ENCODE measurements around the gene NTSR2.
"Not testable (repeated sequence)": the region's sequence is repeated elsewhere in the genome, so short reads cannot be mapped to it uniquely, and the experiment has no call there.

Gene NTSR2

DNA sequence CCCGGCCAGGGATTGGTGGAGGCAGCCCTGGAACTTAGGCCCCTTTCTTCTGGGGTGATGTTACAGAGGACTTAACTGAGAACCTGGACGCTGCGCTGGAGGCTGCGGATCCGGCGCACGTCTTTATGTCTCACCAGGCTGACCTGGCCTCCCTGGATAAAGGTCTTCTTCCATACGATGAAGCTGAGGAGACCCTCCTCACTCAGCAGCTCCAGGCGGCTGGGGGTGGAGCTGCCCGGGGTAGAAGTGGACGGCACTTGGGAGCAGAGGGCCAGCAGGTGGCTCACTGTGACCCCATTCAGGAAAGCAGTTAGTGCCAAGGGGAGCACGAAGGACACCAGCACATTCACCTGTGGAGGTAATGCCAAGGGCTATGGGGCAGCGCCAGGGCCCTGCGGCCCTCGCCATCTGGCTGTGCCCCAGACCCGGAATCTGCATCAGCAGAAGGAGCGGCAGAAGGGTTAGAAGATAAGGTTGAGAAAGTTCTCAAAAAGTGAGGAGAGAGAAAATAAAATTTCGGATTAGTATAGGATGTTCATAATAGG lies 8.0 kb downstream of the NTSR2 start:
- no peak overlapping the region for H3K4me3 ChIP-seq (ENCODE audit: low read length)
- TF ChIP-seq ZNF274 (IDR thresholded peaks at IDR 0.05; ENCODE audit: low read depth, low read length) = no peak

GRCh38 chr2:11660396-11660795 lies 9.6 kb downstream of the NTSR2 start:
- not testable (repeated sequence) for H3K4me3 ChIP-seq (ENCODE audit: low read length)

DNA sequence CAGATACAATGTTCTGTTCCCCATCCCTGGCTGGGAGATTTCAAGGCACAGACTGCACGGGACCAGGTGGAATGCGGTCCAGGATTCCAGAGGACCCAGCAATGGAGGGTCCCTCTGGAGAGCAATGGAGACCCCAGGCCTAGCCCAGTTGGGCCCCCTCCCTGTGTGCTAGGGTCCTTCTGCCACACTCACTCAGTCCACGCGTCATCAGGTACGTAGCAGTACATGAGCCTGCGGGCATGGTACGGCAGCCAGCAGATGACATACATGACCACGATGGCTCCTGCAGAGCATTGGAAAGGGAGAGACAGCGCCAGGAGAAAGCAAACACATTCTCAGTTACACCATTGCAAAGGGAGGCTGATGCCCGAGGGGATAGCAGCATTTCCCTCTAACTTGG lies 10.1 kb downstream of the NTSR2 start:
- no peak for TF ChIP-seq ZNF274 (IDR thresholded peaks at IDR 0.05; ENCODE audit: low read depth, low read length)

GRCh38 chr2:11659115-11659475 lies 10.9 kb downstream of the NTSR2 start:
- no peak for TF ChIP-seq ZNF274 (IDR thresholded peaks at IDR 0.05; ENCODE audit: low read depth, low read length)
- no peak overlapping the region for H3K4me3 ChIP-seq (ENCODE audit: low read length)

More for the DNA sequence above, 10.1 kb downstream of the NTSR2 start:
- no peak overlapping the region for H3K4me3 ChIP-seq (ENCODE audit: low read length)

DNA sequence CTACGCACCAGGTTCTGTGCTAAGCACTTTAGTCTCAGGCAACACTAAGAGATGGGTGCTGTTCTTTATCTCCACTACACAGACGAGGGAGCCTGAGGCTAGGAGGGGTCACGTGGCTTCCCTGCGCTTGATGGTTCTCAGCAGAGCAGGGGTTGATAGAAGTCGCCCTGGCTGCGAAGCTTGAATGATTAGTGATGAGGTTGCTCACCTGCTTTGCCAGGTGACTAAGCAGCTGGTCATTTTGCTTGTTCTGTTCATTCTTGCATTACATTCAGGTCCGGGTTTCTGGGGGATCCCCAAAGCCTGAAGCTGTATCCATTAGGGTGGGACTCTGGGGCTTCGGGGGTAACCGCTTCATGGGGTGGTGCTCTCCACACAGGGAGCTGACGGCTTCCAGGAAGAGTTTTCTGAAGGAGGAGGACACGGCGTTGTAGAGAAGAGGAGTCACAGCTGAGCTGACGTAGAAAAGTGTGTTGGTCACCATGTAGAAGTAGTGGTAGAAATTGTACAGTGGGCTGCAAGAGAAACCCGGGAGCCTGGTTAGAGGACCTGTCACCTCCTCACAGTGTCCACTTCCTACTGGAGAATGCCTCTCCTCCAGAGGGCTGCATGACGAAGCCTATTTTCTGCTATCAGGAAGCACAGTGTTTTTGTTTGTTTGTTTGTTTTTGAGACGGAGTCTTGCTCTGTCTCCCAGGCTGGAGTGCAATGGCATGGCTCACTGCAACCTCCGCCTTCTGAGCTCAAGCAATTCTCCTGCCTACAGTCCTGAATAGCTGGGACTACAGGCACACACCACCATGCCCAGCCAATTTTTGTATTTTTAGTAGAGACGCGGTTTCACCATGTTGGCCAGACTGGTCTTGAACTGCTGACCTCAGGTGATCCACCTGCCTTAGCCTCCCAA lies 11.5 kb downstream of the NTSR2 start:
- TF ChIP-seq ZNF274 (IDR thresholded peaks at IDR 0.05; ENCODE audit: low read depth, low read length) = no peak

DNA sequence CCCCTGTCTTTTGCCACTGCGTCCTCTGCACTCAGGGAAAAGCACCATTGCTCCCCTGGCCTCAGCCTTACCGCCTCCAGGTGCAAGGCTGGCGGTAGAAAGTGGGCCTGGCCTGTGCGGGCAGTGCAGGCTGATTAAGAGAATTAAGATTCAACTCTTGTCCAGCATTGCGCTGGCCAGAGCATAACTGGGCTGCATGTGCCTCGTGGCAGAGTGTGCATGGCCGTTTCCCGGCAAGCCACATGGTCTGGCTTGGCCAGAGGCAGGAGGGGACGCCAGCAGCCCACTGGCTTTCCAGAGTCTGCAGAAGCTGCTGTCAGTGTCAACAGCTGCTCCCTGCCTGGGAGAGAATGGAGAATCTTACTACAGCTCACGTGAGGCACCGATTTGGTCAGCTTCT lies 12.3 kb downstream of the NTSR2 start:
- no peak for TF ChIP-seq ZNF274 (IDR thresholded peaks at IDR 0.05; ENCODE audit: low read depth, low read length)
- H3K4me3 ChIP-seq (ENCODE audit: low read length) = no peak overlapping the region

More for the DNA sequence above, 11.5 kb downstream of the NTSR2 start:
- no peak overlapping the region for H3K4me3 ChIP-seq (ENCODE audit: low read length)

DNA sequence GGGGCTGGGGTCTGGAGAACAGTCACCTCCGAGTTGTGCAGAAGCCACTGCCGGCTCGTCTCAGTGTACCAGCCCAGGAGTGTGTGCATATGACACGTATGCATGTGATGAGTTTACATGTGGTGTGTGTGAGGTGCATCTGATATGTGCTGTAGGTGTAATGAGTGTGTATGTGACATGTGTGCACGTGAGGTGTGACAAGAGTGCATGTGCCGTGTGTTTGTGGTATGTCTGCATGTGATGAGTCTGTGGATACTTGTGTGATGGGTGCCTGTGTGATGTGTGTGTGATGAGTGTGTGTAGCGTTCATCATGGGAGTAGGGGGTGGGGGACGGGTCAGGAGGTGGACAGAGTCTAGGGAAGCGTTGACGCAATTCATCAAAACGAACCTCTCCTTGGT lies 12.8 kb downstream of the NTSR2 start:
- TF ChIP-seq ZNF274 (IDR thresholded peaks at IDR 0.05; ENCODE audit: low read depth, low read length) = no peak
- no peak overlapping the region for H3K4me3 ChIP-seq (ENCODE audit: low read length)

DNA sequence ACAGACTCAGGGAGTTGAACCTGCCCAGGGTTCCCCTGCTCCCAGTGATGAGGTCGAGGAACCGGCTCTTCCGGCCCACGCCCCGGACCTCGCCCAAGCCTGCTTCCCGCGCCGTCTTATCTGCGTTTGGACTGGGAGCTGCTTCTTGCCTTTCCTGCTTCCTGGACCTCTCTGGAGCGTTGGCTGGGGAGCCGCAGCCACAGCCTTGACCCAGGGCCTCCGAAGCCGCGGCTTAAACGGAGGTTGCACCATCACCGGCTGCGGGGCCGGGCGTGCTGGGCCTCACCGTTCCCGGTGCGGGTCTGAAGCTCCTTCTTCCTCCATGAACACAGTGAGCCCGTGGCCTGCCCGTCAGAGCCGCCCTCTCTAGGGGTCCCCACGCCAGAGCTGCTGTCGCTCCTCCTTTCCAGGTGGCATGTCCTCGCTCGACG lies 13.3 kb downstream of the NTSR2 start:
- TF ChIP-seq ZNF274 (IDR thresholded peaks at IDR 0.05; ENCODE audit: low read depth, low read length) = no peak

DNA sequence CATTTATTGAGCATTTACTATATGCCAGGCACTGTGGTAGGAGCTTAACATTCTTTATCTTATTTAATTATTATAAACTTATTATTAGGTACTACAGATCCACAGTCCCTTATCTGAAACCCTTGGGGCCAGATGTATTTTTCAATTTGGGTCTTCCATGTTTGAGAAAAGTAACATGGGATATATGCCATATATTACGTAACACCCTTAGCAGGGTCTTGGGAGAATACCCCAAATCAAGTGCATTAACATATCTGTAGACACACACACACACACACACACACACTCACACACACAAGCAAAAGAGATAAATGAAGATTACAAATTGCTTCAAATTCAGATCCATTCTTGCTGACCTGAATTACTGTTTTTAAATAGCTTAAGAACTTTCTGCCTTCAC lies 13.7 kb downstream of the NTSR2 start:
- no peak for TF ChIP-seq ZNF274 (IDR thresholded peaks at IDR 0.05; ENCODE audit: low read depth, low read length)
- H3K4me3 ChIP-seq (ENCODE audit: low read length) = no peak overlapping the region

More for the DNA sequence above, 13.3 kb downstream of the NTSR2 start:
- no peak overlapping the region for H3K4me3 ChIP-seq (ENCODE audit: low read length)

- no peak for TF ChIP-seq ZNF274 (IDR thresholded peaks at IDR 0.05; ENCODE audit: low read depth, low read length)
- H3K4me3 ChIP-seq (ENCODE audit: low read length) = no peak overlapping the region
Observed at GRCh38 chr2:11655495-11655894, 14.5 kb downstream of the NTSR2 start.

DNA sequence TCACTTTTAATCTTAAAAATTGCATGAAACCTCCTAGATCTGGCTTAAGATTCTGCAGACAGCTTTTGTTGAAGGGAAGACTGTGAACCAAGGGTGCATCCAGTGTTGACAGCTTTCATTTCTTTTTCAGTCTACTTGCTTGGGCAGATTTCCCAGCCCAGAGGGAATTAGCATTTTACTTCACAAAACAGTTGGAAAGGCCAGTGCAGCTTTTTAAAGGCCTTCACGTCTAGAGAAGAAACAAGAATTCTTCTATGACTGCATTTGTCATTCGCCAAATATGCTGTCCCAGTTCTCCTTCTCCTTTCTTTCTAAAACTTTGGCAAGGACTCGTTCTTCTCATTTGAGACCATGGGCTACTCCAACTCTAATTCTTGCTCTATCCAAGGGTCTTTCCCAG lies 17.4 kb downstream of the NTSR2 start:
- TF ChIP-seq ZNF274 (IDR thresholded peaks at IDR 0.05; ENCODE audit: low read depth, low read length) = no peak
- H3K4me3 ChIP-seq (ENCODE audit: low read length) = no peak overlapping the region

- TF ChIP-seq ZNF274 (IDR thresholded peaks at IDR 0.05; ENCODE audit: low read depth, low read length) = no peak
- H3K4me3 ChIP-seq (ENCODE audit: low read length) = no peak overlapping the region
Observed at GRCh38 chr2:11651856-11652548, 18.0 kb downstream of the NTSR2 start.

DNA sequence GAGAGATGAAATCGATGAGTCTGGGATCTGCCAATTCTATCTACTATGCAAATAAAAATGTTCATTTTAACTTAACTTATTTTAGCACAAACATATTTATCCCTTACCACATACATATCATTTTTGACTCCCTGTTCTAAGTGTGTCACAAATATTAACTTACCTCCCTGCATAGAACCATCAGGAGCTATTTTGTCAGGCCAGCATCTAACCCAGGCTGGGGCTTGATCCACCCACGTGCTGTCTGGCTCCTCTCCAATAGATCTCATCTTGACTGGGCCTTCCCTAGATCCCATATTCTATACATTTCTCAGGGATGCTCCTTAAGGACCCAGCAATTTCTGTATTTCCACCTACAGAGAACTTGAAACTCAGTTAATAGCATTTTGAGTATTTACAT lies 20.9 kb downstream of the NTSR2 start:
- H3K4me3 ChIP-seq (ENCODE audit: low read length) = no peak overlapping the region
- no peak for TF ChIP-seq ZNF274 (IDR thresholded peaks at IDR 0.05; ENCODE audit: low read depth, low read length)

GRCh38 chr2:11647834-11648600 lies 22.0 kb downstream of the NTSR2 start:
- no peak for TF ChIP-seq ZNF274 (IDR thresholded peaks at IDR 0.05; ENCODE audit: low read depth, low read length)
- no peak overlapping the region for H3K4me3 ChIP-seq (ENCODE audit: low read length)

Measured in GM08714 (cell line).